Stimulated activated CD8-positive, alpha-beta memory T cell treated with anti-CD3 and anti-CD28 coated beads, Interleukin-7, amount 100 ng/mL, for 48 hours (primary cell): Measurements from ENCODE around the gene PPP1R9B.

Experiments used
- DNase-seq, 2 donors: peaks; one replicate each; pipeline ENCODE4 v3.0.0-alpha.2; 2020; ENCODE audit warnings: low read depth in 1 of 2; ENCODE audit errors: extremely low read depth in 1 of 2

The PPP1R9B gene

GRCh38 chr17:50161023-50161910 is 10.8 kb upstream of the PPP1R9B start:
- DNase-seq = peak; percentile 92 to 96

- no peak for DNase-seq
These were observed 7.4 kb upstream of the PPP1R9B start for GRCh38 chr17:50157891-50158290.

DNA sequence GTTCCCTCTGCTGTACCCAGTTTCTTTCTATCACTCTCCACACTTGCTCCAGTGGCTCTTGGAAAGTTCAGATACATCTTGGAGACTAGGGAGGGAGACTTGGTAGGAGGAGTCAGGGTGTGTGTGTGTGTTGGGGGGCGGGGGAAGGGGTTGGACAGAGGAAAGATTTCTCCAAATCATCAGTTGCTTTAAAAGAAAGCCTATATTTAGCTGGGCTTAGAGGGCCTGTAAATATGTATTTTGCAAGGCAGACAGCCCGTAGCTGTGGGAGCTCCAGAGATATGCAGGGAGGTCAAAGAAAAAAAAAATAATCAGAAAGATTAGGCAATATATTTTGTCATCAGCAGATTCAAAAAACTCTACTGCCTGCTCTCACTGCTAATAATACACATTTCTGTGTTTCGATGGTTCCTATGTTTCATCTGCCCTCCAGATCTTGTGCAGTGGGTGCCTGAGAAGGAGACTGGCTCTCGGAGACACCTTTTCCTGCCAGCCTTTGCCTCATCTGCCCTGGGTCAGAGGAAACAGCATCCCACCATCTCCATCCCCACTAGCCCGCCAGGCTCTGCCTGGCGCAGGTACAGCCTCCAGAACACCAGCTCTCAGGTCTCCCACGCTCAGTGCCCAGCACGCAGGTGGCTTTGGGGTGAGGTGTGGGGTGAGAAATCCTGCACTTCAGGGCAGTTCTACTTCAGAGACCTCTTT is 4.8 kb upstream of the PPP1R9B start:
- DNase-seq = no peak

DNA sequence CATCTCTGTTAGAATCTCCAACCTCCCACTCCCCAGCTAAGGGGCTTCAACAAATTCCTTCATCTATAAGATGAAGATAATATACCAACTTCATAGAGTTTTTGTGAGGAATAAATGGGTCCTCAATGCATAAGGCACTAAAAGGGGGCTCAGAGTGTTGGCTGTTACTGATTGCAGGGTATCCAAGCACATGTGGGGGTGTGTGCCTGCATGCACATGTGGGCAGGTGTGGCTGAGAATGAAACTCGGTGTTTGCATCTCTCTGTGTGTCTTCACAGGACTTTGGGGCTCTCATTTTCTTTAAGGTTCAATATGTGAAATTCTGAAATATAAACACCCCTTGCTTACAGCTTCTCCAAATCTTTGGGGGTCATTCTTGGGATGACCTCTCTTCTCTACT is 4.1 kb upstream of the PPP1R9B start:
- DNase-seq = no peak

DNA sequence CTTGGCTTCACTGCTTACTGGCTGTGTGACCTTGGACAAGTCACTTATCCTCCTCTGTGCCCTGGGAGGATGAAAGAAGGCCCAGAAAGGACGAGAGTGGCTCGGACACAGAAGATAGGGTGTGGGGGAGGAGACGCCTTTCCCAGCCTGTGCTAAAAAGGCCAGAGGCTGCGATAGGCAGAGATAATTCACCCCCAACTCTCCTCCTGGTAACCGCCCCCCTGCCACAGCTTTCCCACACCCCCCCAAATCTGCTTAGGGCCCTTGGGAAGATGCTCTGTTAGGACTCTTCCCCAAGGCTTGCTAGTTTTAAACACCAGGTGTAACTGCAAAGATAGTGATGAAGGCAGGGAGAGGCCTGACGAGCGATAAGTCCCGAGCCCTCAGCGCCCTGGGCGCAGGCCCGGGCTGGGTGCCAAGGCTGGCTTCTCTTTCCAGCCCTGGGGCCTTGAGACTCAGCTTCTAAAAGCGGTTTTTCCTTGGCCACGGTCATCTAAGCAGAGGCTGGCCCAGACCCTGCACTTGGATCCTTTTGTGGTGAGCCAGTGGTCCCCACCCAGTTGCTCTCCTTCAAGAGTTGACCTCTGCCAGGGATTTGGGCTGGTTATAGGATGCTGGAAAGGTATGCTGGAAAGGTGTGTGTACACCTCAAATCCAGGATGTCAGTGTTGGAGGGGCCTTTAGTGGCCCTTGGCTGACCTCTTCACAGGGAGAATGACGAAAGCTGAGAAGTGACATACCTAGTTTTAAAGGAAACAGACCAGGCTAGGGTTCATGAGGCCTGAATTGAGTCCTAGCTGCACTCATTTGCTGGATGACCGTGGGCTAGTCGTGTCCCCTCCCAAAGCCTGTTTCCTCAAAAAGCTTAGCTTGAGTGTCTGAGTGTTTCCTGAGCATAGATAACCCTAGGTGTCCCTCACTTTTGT is 3.4 kb upstream of the PPP1R9B start:
- no peak for DNase-seq

GRCh38 chr17:50152736-50153135 is 2.3 kb upstream of the PPP1R9B start:
- no peak for DNase-seq

DNA sequence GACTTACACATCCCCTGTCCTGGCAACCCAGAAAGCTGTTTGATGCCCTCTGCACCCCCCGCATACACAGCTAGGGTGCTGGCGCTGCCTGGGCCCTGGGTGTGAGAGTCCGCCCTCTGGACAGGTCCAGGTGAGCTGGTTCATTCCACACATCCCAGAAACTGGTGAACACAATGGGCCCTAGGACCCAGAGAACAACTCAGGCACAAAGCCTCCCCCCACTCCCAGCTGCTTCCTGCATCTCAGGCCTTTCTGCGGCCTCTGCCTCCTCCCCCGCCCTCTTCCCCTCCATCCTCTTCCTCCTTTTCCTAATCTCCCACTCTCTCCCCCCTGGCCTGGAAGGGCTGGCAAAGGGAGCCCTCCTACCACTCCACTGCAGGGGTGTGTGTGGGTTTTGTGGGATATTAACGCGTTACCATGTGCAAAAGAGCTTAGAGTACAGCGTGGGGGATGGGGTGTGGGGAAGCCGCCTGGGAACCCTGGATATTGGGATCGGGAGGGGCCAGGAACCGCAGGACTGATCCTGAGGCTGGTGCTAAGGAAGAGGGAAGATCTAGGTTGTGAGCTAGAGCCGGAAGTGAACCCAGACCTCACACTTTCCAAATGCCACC is 1.6 kb upstream of the PPP1R9B start:
- no peak for DNase-seq

DNA sequence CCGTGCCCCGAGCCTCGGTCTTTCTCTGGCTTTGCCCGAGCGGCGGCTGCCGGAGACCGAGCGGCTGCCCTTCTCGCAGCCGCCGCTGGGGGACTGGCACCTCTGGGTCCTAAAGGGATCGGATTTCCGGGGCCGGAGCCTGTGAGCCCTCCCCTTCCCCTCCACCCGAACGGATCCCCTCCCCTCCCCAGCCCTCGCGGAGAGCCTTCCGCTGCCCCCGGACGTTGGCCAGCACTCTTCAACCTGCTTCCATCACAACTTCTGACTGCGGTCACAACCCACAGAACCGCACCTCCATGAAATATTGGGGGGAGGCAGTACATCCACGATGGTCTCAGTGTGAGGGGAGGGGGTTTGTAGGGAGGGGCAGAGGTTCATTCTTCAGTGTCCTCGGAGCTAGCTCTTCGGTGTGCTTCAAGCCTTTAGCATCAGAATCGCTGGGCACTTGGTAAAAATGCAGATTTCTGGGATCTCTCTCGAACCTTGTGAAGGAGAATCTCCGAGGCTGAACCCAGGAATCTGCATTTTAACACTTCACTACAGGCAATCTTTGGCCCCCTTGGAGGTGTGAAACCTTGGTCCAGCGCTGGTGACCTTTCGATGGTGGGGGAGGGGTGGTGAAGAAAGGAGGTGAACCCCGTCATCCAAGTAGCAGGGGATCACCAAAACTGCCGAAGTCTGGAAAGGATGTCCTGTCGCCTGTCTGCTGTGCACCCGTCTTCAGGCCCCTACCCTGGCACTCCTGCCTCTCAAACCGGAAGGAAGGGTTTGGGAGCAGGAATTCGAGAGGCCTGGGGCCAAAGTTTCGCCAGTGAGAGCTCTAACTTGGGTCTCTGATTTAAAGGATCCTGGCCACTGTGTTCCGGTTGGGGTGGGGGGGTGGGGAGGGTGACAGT is 812 bp upstream of the PPP1R9B start:
- DNase-seq = peak; percentile 75 to 86

- DNase-seq = no peak
These were observed 792 bp downstream of the PPP1R9B start for GRCh38 chr17:50149417-50150353.

DNA sequence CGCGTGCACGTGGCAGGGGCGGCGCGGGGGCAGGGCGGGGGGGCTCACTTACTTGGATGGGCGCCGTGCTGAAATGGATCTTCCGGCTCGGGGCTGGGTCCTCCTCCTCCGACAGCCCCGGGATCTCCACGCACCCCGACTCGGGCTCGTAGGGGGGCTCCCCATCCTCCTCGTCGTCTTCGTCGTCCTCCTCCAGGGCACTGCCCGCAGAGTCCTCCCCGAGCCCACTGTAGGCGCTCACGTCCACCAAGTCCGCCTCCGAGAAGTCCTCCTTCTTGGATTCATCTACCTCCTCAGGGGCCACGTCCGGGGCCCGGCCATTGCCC is 1.4 kb downstream of the PPP1R9B start:
- no peak for DNase-seq

GRCh38 chr17:50148226-50149090 is 2.0 kb downstream of the PPP1R9B start:
- peak; percentile 64 to 75 for DNase-seq

- no peak for DNase-seq
These were observed 2.6 kb downstream of the PPP1R9B start for GRCh38 chr17:50147841-50148225.

DNA sequence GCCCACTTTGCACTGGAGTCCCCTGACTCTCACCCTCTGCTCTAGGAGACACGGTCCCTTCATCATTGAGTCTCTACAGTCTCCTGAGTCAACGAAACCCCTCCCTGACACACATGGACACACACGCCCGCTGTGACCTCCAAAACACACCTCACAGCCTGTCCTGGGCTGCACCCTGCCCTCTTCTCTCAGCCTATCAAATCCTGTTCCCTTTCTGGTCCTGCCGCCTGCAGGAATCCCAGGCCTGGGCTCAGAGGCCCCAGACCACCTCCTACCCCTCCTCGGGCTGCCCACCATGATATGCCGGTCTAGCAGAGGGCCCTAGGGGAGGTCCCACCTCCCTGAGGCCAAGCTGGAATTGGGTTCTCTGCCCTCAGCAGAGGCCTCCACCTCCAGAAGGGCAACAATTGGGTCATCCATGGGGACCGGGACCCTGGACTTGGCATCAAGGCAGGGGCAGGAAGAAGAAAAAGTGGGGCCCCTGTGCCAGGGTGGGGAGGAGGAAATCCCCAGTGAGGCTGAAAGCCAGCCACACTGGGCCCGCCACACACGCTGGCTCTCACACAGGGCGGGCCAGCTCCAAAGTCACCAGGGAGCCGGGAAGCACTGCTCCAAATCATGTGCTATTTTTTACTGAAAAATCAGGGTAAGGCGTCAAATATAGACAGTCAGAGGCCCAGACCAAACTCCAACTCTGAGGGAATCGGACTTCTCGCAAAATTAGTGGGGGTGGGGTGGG is 3.4 kb downstream of the PPP1R9B start:
- no peak for DNase-seq

DNA sequence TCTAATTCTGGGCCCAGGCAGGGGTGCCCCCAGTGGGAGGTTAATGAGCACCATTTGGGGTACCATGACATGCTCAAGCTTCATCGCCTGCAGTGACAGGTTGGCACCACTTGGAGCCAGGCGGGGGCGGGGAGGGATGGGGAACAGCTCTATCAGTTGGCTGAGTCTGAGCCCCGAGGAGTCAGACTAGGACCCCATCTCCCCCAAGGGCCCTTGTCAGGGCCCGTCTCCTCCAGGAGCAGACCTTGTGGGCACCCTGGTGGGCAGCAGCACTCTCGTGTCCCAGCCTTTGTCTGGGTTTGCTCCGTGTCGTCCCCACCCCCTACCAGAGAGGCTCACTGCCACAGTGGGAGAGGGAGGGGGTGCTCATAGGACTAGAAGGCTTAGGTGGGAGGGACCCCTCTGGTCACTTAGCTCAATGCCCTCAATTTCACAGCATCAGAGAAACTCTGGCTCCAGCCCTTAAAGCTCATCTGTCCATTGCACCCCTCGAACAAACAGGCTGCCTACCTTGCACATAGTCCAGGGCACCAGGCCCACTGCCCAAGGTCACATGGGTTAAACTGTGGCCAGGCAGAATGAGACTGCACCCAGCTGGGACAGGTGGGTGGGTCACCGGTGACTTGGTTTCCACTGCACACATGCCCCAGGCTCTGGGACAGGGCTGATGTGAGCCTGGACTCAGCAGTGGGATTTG is 4.1 kb downstream of the PPP1R9B start:
- no peak for DNase-seq

GRCh38 chr17:50145532-50146229 is 4.8 kb downstream of the PPP1R9B start:
- DNase-seq = no peak
